ENCODE measurements around the gene CACNA2D4.

DNA sequence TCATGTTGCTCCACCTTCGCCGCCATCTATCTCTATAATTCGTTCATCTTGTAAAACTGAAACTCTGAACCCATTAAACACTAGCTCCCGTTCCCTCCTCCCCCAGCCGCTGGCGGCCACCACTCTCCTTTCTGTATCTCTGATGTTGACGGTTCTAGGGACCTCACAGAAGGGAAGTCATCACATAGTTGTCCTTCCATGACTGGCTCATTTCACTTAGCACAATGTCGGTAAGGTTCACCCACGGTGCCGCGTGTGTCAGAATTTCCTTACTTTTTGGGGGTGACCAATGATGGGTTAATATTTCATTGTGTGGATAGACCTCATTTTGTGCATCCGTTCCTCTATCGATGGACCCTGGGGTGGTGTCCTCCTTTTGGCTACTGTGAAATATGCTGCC, 2.0 kb upstream of the CACNA2D4 start:
- no peak for TF ChIP-seq EZH2 (IDR thresholded peaks at IDR 0.05)
- TF ChIP-seq POLR2A (IDR thresholded peaks at IDR 0.05; ENCODE audit: borderline replicate concordance, extremely low read depth, insufficient read depth, insufficient read length) = no peak
- no peak for TF ChIP-seq CTCF (IDR thresholded peaks at IDR 0.05 in 2 of 3, conservative IDR thresholded peaks at IDR 0.05 in 1 of 3; ENCODE audit: borderline replicate concordance in 1 of 3, insufficient read depth in 1 of 3, low read depth in 2 of 3, low read length in 2 of 3)
- no peak for TF ChIP-seq ZNF274 (IDR thresholded peaks at IDR 0.05; ENCODE audit: low read depth, low read length)
- TF ChIP-seq ATF3 (IDR thresholded peaks at IDR 0.05) = no peak
- TF ChIP-seq MAX (IDR thresholded peaks at IDR 0.05) = no peak
- no peak for TF ChIP-seq EGR1 (IDR thresholded peaks at IDR 0.05; ENCODE audit: low read depth)
- no peak for TF ChIP-seq TCF7L2 (IDR thresholded peaks at IDR 0.05; ENCODE audit: borderline replicate concordance, extremely low read depth, insufficient read depth, insufficient read length)
- no peak for TF ChIP-seq CEBPB (IDR thresholded peaks at IDR 0.05; ENCODE audit: low read depth)
- no peak for TF ChIP-seq POLR2AphosphoS5 (IDR thresholded peaks at IDR 0.05; ENCODE audit: low read depth, low read length)
- TF ChIP-seq, protein P1, sequence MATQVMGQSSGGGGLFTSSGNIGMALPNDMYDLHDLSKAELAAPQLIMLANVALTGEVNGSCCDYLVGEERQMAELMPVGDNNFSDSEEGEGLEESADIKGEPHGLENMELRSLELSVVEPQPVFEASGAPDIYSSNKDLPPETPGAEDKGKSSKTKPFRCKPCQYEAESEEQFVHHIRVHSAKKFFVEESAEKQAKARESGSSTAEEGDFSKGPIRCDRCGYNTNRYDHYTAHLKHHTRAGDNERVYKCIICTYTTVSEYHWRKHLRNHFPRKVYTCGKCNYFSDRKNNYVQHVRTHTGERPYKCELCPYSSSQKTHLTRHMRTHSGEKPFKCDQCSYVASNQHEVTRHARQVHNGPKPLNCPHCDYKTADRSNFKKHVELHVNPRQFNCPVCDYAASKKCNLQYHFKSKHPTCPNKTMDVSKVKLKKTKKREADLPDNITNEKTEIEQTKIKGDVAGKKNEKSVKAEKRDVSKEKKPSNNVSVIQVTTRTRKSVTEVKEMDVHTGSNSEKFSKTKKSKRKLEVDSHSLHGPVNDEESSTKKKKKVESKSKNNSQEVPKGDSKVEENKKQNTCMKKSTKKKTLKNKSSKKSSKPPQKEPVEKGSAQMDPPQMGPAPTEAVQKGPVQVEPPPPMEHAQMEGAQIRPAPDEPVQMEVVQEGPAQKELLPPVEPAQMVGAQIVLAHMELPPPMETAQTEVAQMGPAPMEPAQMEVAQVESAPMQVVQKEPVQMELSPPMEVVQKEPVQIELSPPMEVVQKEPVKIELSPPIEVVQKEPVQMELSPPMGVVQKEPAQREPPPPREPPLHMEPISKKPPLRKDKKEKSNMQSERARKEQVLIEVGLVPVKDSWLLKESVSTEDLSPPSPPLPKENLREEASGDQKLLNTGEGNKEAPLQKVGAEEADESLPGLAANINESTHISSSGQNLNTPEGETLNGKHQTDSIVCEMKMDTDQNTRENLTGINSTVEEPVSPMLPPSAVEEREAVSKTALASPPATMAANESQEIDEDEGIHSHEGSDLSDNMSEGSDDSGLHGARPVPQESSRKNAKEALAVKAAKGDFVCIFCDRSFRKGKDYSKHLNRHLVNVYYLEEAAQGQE (IDR thresholded peaks at IDR 0.05; ENCODE audit: low read depth) = no peak
- no peak for TF ChIP-seq FOSL1 (IDR thresholded peaks at IDR 0.05; ENCODE audit: low read depth)
- TF ChIP-seq SIN3A (IDR thresholded peaks at IDR 0.05; ENCODE audit: low read depth) = no peak
